H9 (cell line): ENCODE results near the gene SORCS2. TPM values are rescaled to one million over a fixed set of nuclear protein-coding genes. Genes with fewer than 3 reads are reported as not detected.

Experiments used
- DNase-seq: peaks from one replicate; pipeline ENCODE4 v3.0.0-alpha.2; 2017
- H2AFZ ChIP-seq: one replicate; pipeline ENCODE4 v1.6.1; 2013; ENCODE audit warnings: mild to moderate bottlenecking, low read length, control low read depth, moderate library complexity
- H2AK5ac ChIP-seq: 2 replicates; pipeline ENCODE4 v1.6.1; 2013; ENCODE audit warnings: low read length, control low read depth, mixed read lengths; ENCODE audit not compliant: insufficient read length
- H2BK120ac ChIP-seq: one replicate; pipeline ENCODE4 v1.6.1; 2013; ENCODE audit warnings: low read depth, mild to moderate bottlenecking, low read length, control low read depth, inconsistent platforms; ENCODE audit not compliant: poor library complexity, severe bottlenecking
- H2BK12ac ChIP-seq: 2 replicates; pipeline ENCODE4 v1.6.1; 2013; ENCODE audit warnings: low read length, control low read depth, mixed read lengths, low read depth; ENCODE audit not compliant: insufficient read length
- H2BK15ac ChIP-seq: 2 replicates; pipeline ENCODE4 v1.6.1; 2013; ENCODE audit warnings: low read depth, low read length, control low read depth
- H2BK20ac ChIP-seq: one replicate; pipeline ENCODE4 v1.6.1; 2013; ENCODE audit warnings: low read depth, mild to moderate bottlenecking, low read length, control low read depth, inconsistent platforms; ENCODE audit not compliant: poor library complexity, severe bottlenecking
- H2BK5ac ChIP-seq: 2 replicates; pipeline ENCODE4 v1.6.1; 2013; ENCODE audit warnings: low read length, control low read depth, mixed read lengths; ENCODE audit not compliant: insufficient read length
- H3K14ac ChIP-seq: 2 replicates; pipeline ENCODE4 v1.6.1; 2013; ENCODE audit warnings: low read length, control low read depth; ENCODE audit not compliant: insufficient read depth
- H3K18ac ChIP-seq: 2 replicates; pipeline ENCODE4 v1.6.1; 2013; ENCODE audit warnings: low read depth, mild to moderate bottlenecking, mixed read lengths, low read length, control low read depth; ENCODE audit not compliant: insufficient read length
- H3K23ac ChIP-seq: 2 replicates; pipeline ENCODE4 v1.6.1; 2013; ENCODE audit warnings: low read length, control low read depth, mixed read lengths, low read depth; ENCODE audit not compliant: insufficient read length
- H3K23me2 ChIP-seq: 2 replicates; pipeline ENCODE4 v1.6.1; 2013; ENCODE audit warnings: low read depth, mild to moderate bottlenecking, mixed read lengths, low read length, control low read depth; ENCODE audit not compliant: insufficient read length, poor library complexity, severe bottlenecking
- H3K27ac ChIP-seq: 2 replicates; pipeline ENCODE4 v1.5.1; 2013; ENCODE audit warnings: low read length, control low read depth, mixed read lengths, low read depth; ENCODE audit not compliant: insufficient read length
- H3K27me3 ChIP-seq: 2 replicates; pipeline ENCODE4 v1.6.1; 2013; ENCODE audit warnings: low read length, control low read depth, inconsistent platforms; ENCODE audit not compliant: insufficient read depth
- H3K4ac ChIP-seq: 2 replicates; pipeline ENCODE4 v1.6.1; 2013; ENCODE audit warnings: low read depth, mild to moderate bottlenecking, control low read depth, inconsistent platforms, low read length, moderate library complexity
- H3K4me1 ChIP-seq: 2 replicates; pipeline ENCODE4 v1.6.1; 2013; ENCODE audit warnings: low read length, control low read depth, inconsistent platforms; ENCODE audit not compliant: insufficient read depth
- H3K4me2 ChIP-seq: 2 replicates; pipeline ENCODE4 v1.6.1; 2013; ENCODE audit warnings: low read length, control low read depth, mixed read lengths; ENCODE audit not compliant: insufficient read length, insufficient read depth
- H3K56ac ChIP-seq: 2 replicates; pipeline ENCODE4 v1.6.1; 2013; ENCODE audit warnings: low read depth, mild to moderate bottlenecking, mixed read lengths, low read length, control low read depth; ENCODE audit not compliant: insufficient read length
- H3K79me1 ChIP-seq: 2 replicates; pipeline ENCODE4 v1.6.1; 2013; ENCODE audit warnings: low read depth, mild to moderate bottlenecking, moderate library complexity, low read length, control low read depth, inconsistent platforms; ENCODE audit not compliant: insufficient read depth, poor library complexity, severe bottlenecking
- H3K79me2 ChIP-seq: 2 replicates; pipeline ENCODE4 v1.6.1; 2013; ENCODE audit warnings: low read length, control low read depth, inconsistent platforms; ENCODE audit not compliant: insufficient read depth
- H3K9ac ChIP-seq: 2 replicates; pipeline ENCODE4 v1.6.1; 2013; ENCODE audit warnings: low read length, control low read depth, mixed read lengths; ENCODE audit not compliant: insufficient read length; ENCODE audit errors: extremely low read depth
- H3K9me3 ChIP-seq: one replicate; pipeline ENCODE4 v1.6.1; 2013; ENCODE audit warnings: low read depth, low read length, inconsistent platforms; ENCODE audit not compliant: control insufficient read depth
- H3T11ph ChIP-seq: one replicate; pipeline ENCODE4 v1.6.1; 2013; ENCODE audit warnings: mild to moderate bottlenecking, low read length, control low read depth, inconsistent platforms
- H4K20me1 ChIP-seq: one replicate; pipeline ENCODE4 v1.6.1; 2013; ENCODE audit not compliant: control insufficient read depth, insufficient read length, insufficient read depth
- H4K5ac ChIP-seq: 2 replicates; pipeline ENCODE4 v1.6.1; 2013; ENCODE audit warnings: low read depth, mild to moderate bottlenecking, mixed read lengths, low read length, control low read depth; ENCODE audit not compliant: insufficient read length
- H4K8ac ChIP-seq: replicated peaks from 2 replicates; pipeline ENCODE4 v1.6.1; 2013; ENCODE audit warnings: low read length, control low read depth, mixed read lengths, low read depth; ENCODE audit not compliant: insufficient read length
- H4K91ac ChIP-seq: 2 replicates; pipeline ENCODE4 v1.6.1; 2013; ENCODE audit warnings: low read depth, mild to moderate bottlenecking, moderate library complexity, mixed read lengths, low read length, control low read depth; ENCODE audit not compliant: insufficient read length
- H3K27ac Mint-ChIP-seq, 3 experiments: 2 replicates in 2 of 3; 3 replicates in 1 of 3; pipeline ENCODE4 v1.8.0; 2020 to 2021; ENCODE audit warnings: mixed read lengths in 3 of 3, mild to moderate bottlenecking in 1 of 3, moderate library complexity in 1 of 3
- H3K27me3 Mint-ChIP-seq: 2 replicates; pipeline ENCODE4 v1.8.0; 2021; ENCODE audit warnings: low read depth, mild to moderate bottlenecking, moderate library complexity, mixed read lengths
- H3K36me3 Mint-ChIP-seq, 3 experiments: 2 replicates in 2 of 3; 3 replicates in 1 of 3; pipeline ENCODE4 v1.8.0; 2020 to 2021; ENCODE audit warnings: low read depth in 3 of 3, mixed read lengths in 3 of 3; ENCODE audit not compliant: insufficient read depth in 1 of 3
- H3K4me1 Mint-ChIP-seq, 2 experiments: 2 replicates each; pipeline ENCODE4 v1.8.0; 2020; ENCODE audit warnings: mixed read lengths in 2 of 2
- H3K4me3 Mint-ChIP-seq, 2 experiments: 2 replicates in 1 of 2; 3 replicates in 1 of 2; pipeline ENCODE4 v1.8.0; 2020 to 2021; ENCODE audit warnings: mild to moderate bottlenecking in 2 of 2, mixed read lengths in 2 of 2, moderate library complexity in 1 of 2
- H3K9me3 Mint-ChIP-seq, 2 experiments: 2 replicates in 1 of 2; 3 replicates in 1 of 2; pipeline ENCODE4 v1.8.0; 2020; ENCODE audit warnings: mild to moderate bottlenecking in 2 of 2, mixed read lengths in 2 of 2, moderate library complexity in 1 of 2
- CTCF ChIP-seq: fragments of 200-600 bp; sonication (generic); conservative IDR thresholded peaks from 3 replicates; pipeline ENCODE4 v1.8.0; 2021; ENCODE audit warnings: antibody characterized with exemption, mild to moderate bottlenecking
- WGBS: extraction: QIAGEN DNeasy Blood & Tissue Kit; methylation state at CpG from one replicate; pipeline ENCODE4 v1.1.7; 2013; ENCODE audit warnings: missing lambda C conversion rate, low lambda C conversion rate, mixed read lengths; ENCODE audit not compliant: insufficient read length; ENCODE audit errors: extremely low coverage; 5-methylcytosine and 5-hydroxymethylcytosine counted together
- total RNA-seq: library from RNA; stranded (reverse); gene quantifications from 2 replicates; pipeline ENCODE4 v1.2.1, GENCODE V29; 2021

Gene SORCS2
- total RNA-seq, 1 experiment from 2014 or later = 0.57 TPM

DNA sequence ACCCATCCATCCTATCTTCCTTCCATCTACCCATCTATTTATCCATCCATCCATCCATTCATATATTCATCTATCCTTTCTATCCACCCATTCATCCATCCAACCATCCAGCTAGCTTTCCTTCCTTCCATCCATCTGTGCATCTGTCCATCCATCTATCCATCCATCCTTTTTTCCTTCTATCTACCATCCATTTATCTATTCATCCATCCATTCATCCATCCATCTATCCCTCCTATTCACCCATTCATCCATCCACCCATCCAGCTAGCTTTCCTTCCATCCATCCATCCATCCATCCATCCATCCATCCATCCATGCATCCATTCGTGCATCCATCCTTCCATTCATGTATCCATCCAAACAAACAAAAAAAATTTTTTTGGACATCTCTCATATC, 123.6 kb downstream of the SORCS2 start:
- Histone ChIP-seq H2BK12ac (no peak overlapping the region), H3K4ac (no peak overlapping the region), H4K91ac (no peak overlapping the region), H4K20me1 (no peaks in the 10 kb centered on the region), H3K4me2 (no peak overlapping the region), H3K56ac (no peak overlapping the region), H3K4me1 (peaks cover 6% of the 10 kb centered on the region), H3K23ac (no peak overlapping the region), H4K5ac (no peak overlapping the region), H3K9ac (no peak overlapping the region), H3K14ac (no peak overlapping the region), H3K27ac (no peak overlapping the region), H2BK5ac (no peak overlapping the region), H3K27me3 (no peaks in the 10 kb centered on the region), H3K18ac (no peak overlapping the region), H2BK15ac (no peak overlapping the region), H3K9me3 (no peaks in the 10 kb centered on the region), H2BK120ac (no peak overlapping the region), H2AFZ (no peak overlapping the region), H3K79me1 (no peaks in the 10 kb centered on the region), H3T11ph (no peak overlapping the region), H3K79me2 (no peaks in the 10 kb centered on the region), H4K8ac (no peak overlapping the region), H2BK20ac (no peak overlapping the region), H3K23me2 (no peaks in the 10 kb centered on the region), H2AK5ac (no peak overlapping the region)
- Mint-ChIP-seq H3K9me3 (peaks cover 0 to 3% of the 10 kb centered on the region in 2 experiments; a peak in 2 of 5 replicates), H3K4me1 (peaks cover 11 to 16% of the 10 kb centered on the region in 2 experiments), H3K4me3 (no peak overlapping the region), H3K27ac (no peak overlapping the region), H3K27me3 (no peaks in the 10 kb centered on the region; the same call in none of the 2 replicates), H3K36me3 (no peaks in the 10 kb centered on the region)
- DNase-seq = no peak
- no peak for TF ChIP-seq CTCF
- no CpG with 5 or more reads among the region's 1 CpG for WGBS
